ENCODE data around the gene SLF2.
A peak's percentile ranks its signal among the peaks of the same experiment; 100 is the strongest.

DNA sequence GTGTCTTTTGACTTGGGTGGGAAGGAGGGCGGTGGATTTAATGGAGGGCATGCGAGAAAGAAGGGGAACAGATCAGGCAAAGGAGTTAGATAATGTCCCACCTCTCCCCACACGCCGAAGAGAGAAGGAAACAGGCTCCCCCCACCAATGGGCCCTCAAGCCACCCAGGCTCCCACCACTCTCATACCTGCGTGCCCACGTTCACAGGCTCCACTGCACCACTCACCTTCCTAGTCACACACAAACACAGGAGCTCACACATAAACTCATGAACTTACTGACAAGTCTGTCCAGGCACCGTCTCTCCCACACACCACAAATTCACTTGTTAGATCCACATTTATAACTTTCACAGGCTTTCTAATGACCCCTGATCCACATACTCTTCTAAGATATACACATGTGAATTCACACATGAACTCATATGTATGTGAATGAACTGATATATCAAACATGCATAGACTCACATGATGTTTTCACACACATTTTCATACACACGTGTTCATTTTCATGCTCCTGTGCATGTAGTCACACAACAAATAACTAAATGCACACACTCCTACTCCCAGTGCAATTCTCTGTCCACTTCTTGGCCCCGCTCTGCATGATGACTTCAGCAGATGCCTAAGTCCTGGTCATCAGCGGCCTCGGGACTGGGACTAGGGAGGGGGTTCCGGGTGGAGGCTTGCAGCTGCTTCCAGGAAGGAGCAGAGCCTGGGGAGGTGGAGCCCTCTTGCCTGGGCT lies 88.3 kb downstream of the SLF2 start:
- TF ChIP-seq, protein P1, sequence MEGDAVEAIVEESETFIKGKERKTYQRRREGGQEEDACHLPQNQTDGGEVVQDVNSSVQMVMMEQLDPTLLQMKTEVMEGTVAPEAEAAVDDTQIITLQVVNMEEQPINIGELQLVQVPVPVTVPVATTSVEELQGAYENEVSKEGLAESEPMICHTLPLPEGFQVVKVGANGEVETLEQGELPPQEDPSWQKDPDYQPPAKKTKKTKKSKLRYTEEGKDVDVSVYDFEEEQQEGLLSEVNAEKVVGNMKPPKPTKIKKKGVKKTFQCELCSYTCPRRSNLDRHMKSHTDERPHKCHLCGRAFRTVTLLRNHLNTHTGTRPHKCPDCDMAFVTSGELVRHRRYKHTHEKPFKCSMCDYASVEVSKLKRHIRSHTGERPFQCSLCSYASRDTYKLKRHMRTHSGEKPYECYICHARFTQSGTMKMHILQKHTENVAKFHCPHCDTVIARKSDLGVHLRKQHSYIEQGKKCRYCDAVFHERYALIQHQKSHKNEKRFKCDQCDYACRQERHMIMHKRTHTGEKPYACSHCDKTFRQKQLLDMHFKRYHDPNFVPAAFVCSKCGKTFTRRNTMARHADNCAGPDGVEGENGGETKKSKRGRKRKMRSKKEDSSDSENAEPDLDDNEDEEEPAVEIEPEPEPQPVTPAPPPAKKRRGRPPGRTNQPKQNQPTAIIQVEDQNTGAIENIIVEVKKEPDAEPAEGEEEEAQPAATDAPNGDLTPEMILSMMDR (IDR thresholded peaks at IDR 0.05 in 4 of 5, conservative IDR thresholded peaks at IDR 0.05 in 1 of 5): no peak
- TF ChIP-seq POLR2A (IDR thresholded peaks at IDR 0.05): peak; percentile 75 to 80
